Transverse colon (tissue), 4 donors: ENCODE measurements around the gene DNER.

Experiments
- CTCF ChIP-seq, 5 experiments: fragments of 200-600 bp in 3 of 5; fragments of 450-650 bp in 2 of 5; sonication (generic) in 3 of 5; IDR thresholded peaks; 1 replicate in 2 of 5; 2 replicates in 3 of 5; pipeline ENCODE4 v1.5.1; 2016 to 2017; ENCODE audit warnings: antibody characterized with exemption in 5 of 5, inconsistent platforms in 3 of 5, mild to moderate bottlenecking in 2 of 5, moderate library complexity in 1 of 5
- EP300 ChIP-seq: sonication (generic); formaldehyde crosslinking; IDR thresholded peaks from one replicate; pipeline ENCODE4 v1.6.1; 2017; ENCODE audit warnings: antibody characterized with exemption, low read depth
- POLR2A ChIP-seq: fragments of 450-650 bp; IDR thresholded peaks from one replicate; pipeline ENCODE4 v1.6.1; 2016; ENCODE audit warnings: antibody characterized with exemption, mild to moderate bottlenecking, moderate library complexity
- POLR2AphosphoS5 ChIP-seq, 3 donors: sonication (generic); formaldehyde crosslinking; IDR thresholded peaks; one replicate each; pipeline ENCODE4 v1.6.1; 2016; ENCODE audit warnings: antibody characterized with exemption in 3 of 3

- no peak for TF ChIP-seq POLR2A
- no peak for TF ChIP-seq CTCF (IDR thresholded peaks at IDR 0.05)
- no peak for TF ChIP-seq POLR2AphosphoS5 (IDR thresholded peaks at IDR 0.05)
- no peak for TF ChIP-seq EP300
These were observed 374.1 kb downstream of the DNER start for GRCh38 chr2:229340086-229340760.
